Gastroesophageal sphincter (tissue), 3 donors: ENCODE data around the gene LRRC66.

Source experiments
- CTCF ChIP-seq, 4 experiments: fragments of 200-600 bp in 2 of 4; fragments of 450-650 bp in 2 of 4; sonication (generic) in 1 of 4; IDR thresholded peaks; one replicate each; pipeline ENCODE4 v1.5.1; 2017 to 2019; ENCODE audit warnings: antibody characterized with exemption in 4 of 4, mild to moderate bottlenecking in 2 of 4, moderate library complexity in 2 of 4
- EP300 ChIP-seq: sonication (generic); formaldehyde crosslinking; IDR thresholded peaks from one replicate; pipeline ENCODE4 v1.6.1; 2017; ENCODE audit warnings: antibody characterized with exemption, mild to moderate bottlenecking

DNA sequence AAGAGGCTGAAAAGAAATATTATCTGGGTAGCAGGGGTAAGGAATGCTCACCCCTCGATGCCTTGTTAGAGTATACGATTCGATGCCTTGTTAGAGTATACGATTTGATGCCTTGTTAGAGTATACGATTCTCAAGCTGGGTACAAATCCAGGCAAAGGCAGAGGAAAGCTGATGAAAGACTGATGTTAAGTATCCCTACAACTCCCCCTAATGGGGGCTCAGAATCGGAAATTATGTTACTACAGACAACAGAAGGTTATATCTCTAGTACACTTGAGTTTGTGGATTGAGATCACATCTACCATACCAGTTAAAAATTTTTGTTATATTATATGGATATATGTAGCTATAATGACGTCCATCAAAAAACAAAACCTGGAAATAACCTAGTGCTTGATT, 4.8 kb downstream of the LRRC66 start:
- TF ChIP-seq EP300 = no peak
- TF ChIP-seq CTCF (IDR thresholded peaks at IDR 0.05) = no peak
